ENCODE measurements around the gene RLN1. TPM values are rescaled to one million over a fixed set of nuclear protein-coding genes. Genes with fewer than 3 reads are reported as not detected.

RLN1 gene
- total and polyA plus RNA-seq, 2 of the 13 experiments (the other 11 are each of a cell fraction or from before 2014, with no cell fraction given) = not detected

DNA sequence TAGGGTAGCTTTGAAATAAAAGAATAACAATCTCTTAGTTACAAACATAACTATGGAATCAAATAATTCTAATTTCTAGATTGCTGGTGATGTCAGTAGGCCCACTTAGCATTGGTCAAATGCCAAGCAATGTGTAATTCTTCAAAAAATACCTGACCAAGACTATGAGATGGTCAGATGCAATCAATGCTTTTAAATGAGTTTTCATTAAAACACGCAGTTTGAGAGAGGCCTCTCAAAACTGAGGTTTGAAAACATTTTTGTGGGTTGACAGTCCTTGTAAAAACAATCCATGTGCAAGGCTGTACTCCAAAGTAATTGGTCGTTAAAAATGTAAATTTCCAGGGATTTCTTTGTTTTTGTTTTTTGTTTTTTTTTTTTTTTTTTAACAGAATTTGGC is 33.9 kb downstream of the RLN1 start:
- DNase-seq (ENCODE audit: low spot score) (no peak), FAIRE-seq (no peak), ATAC-seq (no peak)
- 7% methylated on average over 2 of the region's 2 CpGs for WGBS (ENCODE audit: low lambda C conversion rate)
- H4K20me1 ChIP-seq (ENCODE audit: insufficient read depth, low read length) = no peaks in the 10 kb centered on the region
- in situ Hi-C loops (cut with HindIII; ENCODE audit: extremely low pct_ligation_motif_present, low pct_unique_long_range_greater_than_20kb) (no loop called here), intact Hi-C loops (cut with micrococcal nuclease; ENCODE audit: unreplicated experiment) (no loop called here)
- no peaks in the 10 kb centered on the region for H3K4me1 ChIP-seq (ENCODE audit: insufficient read depth, low read length)
- no peak overlapping the region for H3K4me2 ChIP-seq (ENCODE audit: low read depth, low read length)
- H2AFZ ChIP-seq (ENCODE audit: low read length) = no peak overlapping the region
- ChIA-PET CTCF (ENCODE audit: low intra/inter-chr PET ratio, low total read pairs) (no interaction called here), POLR2A (no interaction called here)
- H3K4me3 ChIP-seq (replicated peaks in 1 of 3; ENCODE audit: insufficient read depth in 1 of 3, low read depth in 2 of 3, low read length in 3 of 3) = no peak overlapping the region
- TF ChIP-seq MIER2 (CRISPR knock-in tag; IDR thresholded peaks at IDR 0.05) (no peak), IKZF5 (CRISPR knock-in tag; IDR thresholded peaks at IDR 0.05) (no peak), KLF6 (CRISPR knock-in tag; IDR thresholded peaks at IDR 0.05) (no peak), ATF6 (CRISPR knock-in tag; conservative IDR thresholded peaks at IDR 0.05) (no peak), RFXANK (CRISPR knock-in tag; IDR thresholded peaks at IDR 0.05) (no peak), ISX (CRISPR knock-in tag; conservative IDR thresholded peaks at IDR 0.05) (no peak), ZNF253 (CRISPR knock-in tag; IDR thresholded peaks at IDR 0.05; ENCODE audit: borderline replicate concordance) (no peak), ZNF713 (CRISPR knock-in tag; IDR thresholded peaks at IDR 0.05) (no peak), ZSCAN12 (CRISPR knock-in tag; IDR thresholded peaks at IDR 0.05) (no peak), KDM5B (CRISPR knock-in tag; IDR thresholded peaks at IDR 0.05; ENCODE audit: borderline replicate concordance) (no peak), BORCS8-MEF2B (CRISPR knock-in tag; IDR thresholded peaks at IDR 0.05) (no peak)
- TF ChIP-seq, protein P1, sequence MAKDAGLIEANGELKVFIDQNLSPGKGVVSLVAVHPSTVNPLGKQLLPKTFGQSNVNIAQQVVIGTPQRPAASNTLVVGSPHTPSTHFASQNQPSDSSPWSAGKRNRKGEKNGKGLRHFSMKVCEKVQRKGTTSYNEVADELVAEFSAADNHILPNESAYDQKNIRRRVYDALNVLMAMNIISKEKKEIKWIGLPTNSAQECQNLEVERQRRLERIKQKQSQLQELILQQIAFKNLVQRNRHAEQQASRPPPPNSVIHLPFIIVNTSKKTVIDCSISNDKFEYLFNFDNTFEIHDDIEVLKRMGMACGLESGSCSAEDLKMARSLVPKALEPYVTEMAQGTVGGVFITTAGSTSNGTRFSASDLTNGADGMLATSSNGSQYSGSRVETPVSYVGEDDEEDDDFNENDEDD (CRISPR knock-in tag; IDR thresholded peaks at IDR 0.05; ENCODE audit: borderline replicate concordance) = no peak
- TF ChIP-seq, protein P2, sequence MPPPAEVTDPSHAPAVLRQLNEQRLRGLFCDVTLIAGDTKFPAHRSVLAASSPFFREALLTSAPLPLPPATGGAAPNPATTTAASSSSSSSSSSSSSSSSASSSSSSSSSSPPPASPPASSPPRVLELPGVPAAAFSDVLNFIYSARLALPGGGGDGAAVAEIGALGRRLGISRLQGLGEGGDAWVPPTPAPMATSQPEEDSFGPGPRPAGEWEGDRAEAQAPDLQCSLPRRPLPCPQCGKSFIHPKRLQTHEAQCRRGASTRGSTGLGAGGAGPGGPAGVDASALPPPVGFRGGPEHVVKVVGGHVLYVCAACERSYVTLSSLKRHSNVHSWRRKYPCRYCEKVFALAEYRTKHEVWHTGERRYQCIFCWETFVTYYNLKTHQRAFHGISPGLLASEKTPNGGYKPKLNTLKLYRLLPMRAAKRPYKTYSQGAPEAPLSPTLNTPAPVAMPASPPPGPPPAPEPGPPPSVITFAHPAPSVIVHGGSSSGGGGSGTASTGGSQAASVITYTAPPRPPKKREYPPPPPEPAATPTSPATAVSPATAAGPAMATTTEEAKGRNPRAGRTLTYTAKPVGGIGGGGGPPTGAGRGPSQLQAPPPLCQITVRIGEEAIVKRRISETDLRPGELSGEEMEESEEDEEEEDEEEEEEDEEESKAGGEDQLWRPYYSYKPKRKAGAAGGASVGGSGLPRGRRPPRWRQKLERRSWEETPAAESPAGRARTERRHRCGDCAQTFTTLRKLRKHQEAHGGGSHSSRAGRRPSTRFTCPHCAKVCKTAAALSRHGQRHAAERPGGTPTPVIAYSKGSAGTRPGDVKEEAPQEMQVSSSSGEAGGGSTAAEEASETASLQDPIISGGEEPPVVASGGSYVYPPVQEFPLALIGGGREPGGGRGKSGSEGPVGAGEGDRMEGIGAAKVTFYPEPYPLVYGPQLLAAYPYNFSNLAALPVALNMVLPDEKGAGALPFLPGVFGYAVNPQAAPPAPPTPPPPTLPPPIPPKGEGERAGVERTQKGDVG (CRISPR knock-in tag; IDR thresholded peaks at IDR 0.05; ENCODE audit: borderline replicate concordance) = no peak
- no TSS peak for BruUV-seq (replicated peaks)
- no peak overlapping the region for H3K27ac ChIP-seq (ENCODE audit: extremely low read length, insufficient read depth, low read length)
- H3K9ac ChIP-seq (ENCODE audit: insufficient read depth, low read depth, low read length) = no peak overlapping the region
- peaks cover 0 to 14% of the 10 kb centered on the region in 2 experiments; a peak in 3 of 5 replicates for H3K27me3 ChIP-seq (ENCODE audit: control insufficient read depth in 1 of 2, insufficient read depth in 2 of 2, low read length in 2 of 2)
- H3K79me2 ChIP-seq (ENCODE audit: insufficient read depth, low read length) = no peaks in the 10 kb centered on the region
- no peaks in the 10 kb centered on the region for H3K36me3 ChIP-seq (replicated peaks in 1 of 2; ENCODE audit: control insufficient read depth in 1 of 2, insufficient read depth in 2 of 2, low read length in 2 of 2)
- no peaks in the 10 kb centered on the region for H3K9me3 ChIP-seq (ENCODE audit: low read length)

All from HepG2 (cell line).